RPMI7951 (cell line): ENCODE measurements around the gene SCLT1. TPM values are rescaled to one million over a fixed set of nuclear protein-coding genes. Genes with fewer than 3 reads are reported as not detected.
"Not testable (repeated sequence)": the region's sequence is repeated elsewhere in the genome, so short reads cannot be mapped to it uniquely, and the experiment has no call there.

Source experiments
- DNase-seq: peaks from one replicate; pipeline ENCODE4 v3.0.0-alpha.2; 2012; ENCODE audit warnings: low read depth
- total RNA-seq: library from RNA; depleted of rRNA; stranded (reverse); fragments of >200 nt; shearing (Covaris generic); gene quantifications from 2 replicates; pipeline ENCODE4 v1.2.3, GENCODE V29; 2014; rRNA removed

The SCLT1 gene
- 23.8 and 24.0 TPM in 2 replicates for total RNA-seq

- DNase-seq = peak; percentile 97
Observed at GRCh38 chr4:129093191-129093920, at the start of gene SCLT1. Gene SCLT1 (minus strand): TSS chr4:129093539. CDS start chr4:129093103, 436 bp downstream.

- no peak for DNase-seq
Observed at GRCh38 chr4:129140521-129140920, 47.2 kb upstream of the SCLT1 start.

GRCh38 chr4:129138810-129139496 is 45.6 kb upstream of the SCLT1 start:
- DNase-seq = no peak

- no peak for DNase-seq
Observed at GRCh38 chr4:129136433-129136832, 43.1 kb upstream of the SCLT1 start.

- no peak for DNase-seq
Observed at GRCh38 chr4:129131343-129131742, 38.0 kb upstream of the SCLT1 start.

- DNase-seq = no peak
Observed at GRCh38 chr4:129129143-129129542, 35.8 kb upstream of the SCLT1 start.

GRCh38 chr4:129126614-129127013 is 33.3 kb upstream of the SCLT1 start:
- not testable (repeated sequence) for DNase-seq

- no peak for DNase-seq
Observed at GRCh38 chr4:129117705-129118104, 24.4 kb upstream of the SCLT1 start.

- DNase-seq = peak; percentile 7
Observed at GRCh38 chr4:129113919-129114318, 20.6 kb upstream of the SCLT1 start.

GRCh38 chr4:129113434-129113833 is 20.1 kb upstream of the SCLT1 start:
- no peak for DNase-seq

GRCh38 chr4:129111919-129112318 is 18.6 kb upstream of the SCLT1 start:
- no peak for DNase-seq

- no peak for DNase-seq
Observed at GRCh38 chr4:129110931-129111330, 17.6 kb upstream of the SCLT1 start.

GRCh38 chr4:129109965-129110824 is 16.9 kb upstream of the SCLT1 start:
- DNase-seq = no peak

GRCh38 chr4:129098531-129099001 is 5.2 kb upstream of the SCLT1 start:
- peak; percentile 4 for DNase-seq

- DNase-seq = peak; percentile 68
Observed at GRCh38 chr4:129095811-129096454, 2.6 kb upstream of the SCLT1 start, which contains the start of gene C4orf33. Gene C4orf33 (plus strand): TSS chr4:129096152. CDS start chr4:129102611, 6,459 bp downstream.

- no peak for DNase-seq
Observed at GRCh38 chr4:129094347-129094746, 1.0 kb upstream of the SCLT1 start.

GRCh38 chr4:129092631-129093190 is 628 bp downstream of the SCLT1 start:
- DNase-seq = peak; percentile 10

GRCh38 chr4:129087516-129087915 is 5.8 kb downstream of the SCLT1 start:
- no peak for DNase-seq

GRCh38 chr4:129085472-129085871 is 7.9 kb downstream of the SCLT1 start:
- no peak for DNase-seq

- DNase-seq = no peak
Observed at GRCh38 chr4:129082302-129082701, 11.0 kb downstream of the SCLT1 start.

GRCh38 chr4:129080129-129080528 is 13.2 kb downstream of the SCLT1 start:
- no peak for DNase-seq
